ENCODE results near the gene FTCD.

Gene FTCD

GRCh38 chr21:46093668-46094400 is 61.5 kb downstream of the FTCD start:
- DNase-seq (ENCODE audit: low read depth in 2 of 2) = no peak

DNA sequence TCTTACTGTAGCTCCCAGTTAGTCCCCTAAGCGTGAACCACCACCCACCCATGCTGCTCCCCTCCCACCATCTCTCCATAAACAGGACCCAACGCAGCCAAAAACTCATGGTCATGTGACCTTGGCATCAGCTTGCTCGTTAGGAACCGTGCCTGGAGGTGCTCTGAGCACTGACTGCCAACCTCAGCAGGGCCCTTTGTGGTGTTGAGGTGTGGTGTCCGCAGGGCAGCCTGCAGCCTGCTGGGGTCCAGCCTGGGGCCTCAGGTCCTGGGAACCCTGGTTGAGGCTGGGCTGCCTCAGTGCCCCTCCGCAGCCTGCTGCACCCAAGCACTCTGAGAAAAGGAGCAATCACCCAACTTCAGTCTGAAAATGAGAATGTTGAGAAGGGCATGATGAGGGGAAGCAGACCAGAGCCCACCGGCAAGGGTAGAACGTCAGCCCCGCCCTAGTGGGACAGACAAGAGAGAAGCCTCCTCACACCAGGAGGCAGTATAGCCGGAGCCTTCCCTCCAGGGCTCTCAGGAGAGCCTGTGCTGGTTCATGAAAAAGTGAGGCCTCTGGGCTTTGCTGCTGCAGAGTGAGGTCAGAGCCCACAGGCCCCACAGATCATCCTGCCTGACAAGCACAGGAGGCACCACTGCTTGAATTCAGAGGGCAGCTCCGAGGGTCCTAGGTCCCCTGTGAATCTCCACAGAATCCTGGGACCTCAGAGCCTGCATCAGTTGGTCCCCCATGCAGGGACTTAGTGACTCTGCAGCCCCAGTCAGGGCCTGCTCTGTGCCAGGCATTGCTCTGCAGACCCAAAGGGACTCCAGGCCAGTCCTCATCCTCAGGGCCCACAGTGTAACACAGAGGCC is 62.3 kb downstream of the FTCD start:
- DNase-seq (ENCODE audit: low read depth in 2 of 2) = no peak

DNA sequence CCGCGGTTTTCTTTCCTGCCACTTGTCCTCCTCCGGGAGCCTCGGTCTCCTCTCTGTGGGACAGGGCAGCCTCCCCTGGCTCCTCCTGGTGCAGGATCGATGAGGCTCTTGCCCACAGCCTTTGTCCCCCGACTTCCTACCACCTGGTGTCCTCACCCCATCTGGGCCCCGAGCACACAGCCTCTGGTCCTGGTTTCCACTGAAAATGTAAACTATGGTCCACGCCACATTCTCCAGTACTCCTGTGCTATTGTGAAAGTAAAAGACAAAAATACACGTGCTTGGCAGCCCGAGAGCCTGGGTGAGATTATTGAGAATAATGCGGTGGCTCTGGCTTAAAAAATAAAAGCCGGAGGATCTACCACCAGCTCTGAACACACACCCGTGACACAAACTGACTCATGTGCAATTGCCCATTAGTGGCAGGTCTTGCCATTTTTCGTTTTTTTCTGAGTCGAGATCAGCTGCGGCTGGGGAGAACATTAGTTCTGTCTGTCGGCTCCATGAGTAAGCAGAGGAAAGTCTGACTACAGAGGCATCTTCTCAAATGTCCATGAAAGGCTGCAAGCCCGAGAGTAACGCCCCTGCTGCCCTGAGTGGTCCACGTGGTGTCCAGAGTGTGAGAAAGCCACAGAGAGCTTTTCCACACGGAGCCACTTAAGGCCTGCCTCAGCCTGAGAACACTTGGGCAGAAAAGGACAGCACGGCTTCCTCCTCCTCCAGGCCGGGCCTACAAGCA is 63.2 kb downstream of the FTCD start:
- DNase-seq (ENCODE audit: low read depth in 2 of 2) = no peak

DNA sequence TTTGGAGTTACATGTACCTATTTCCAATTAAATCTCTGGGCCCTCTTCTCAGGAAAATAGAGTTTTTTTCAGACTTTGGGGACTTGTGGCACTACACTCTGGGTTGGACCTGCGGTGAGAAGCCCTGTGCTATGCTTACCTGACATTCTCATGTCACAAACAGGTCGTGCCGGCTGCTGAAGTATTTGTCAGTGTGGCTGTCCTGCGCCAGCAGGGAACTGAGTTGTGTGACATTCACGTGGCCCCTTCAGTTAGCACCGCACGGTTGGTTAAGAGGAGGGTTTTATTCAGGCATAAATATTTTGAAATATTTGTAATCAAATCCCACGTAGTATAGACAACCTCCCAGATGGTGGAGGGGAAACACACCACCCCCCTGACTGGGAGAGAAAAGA is 63.8 kb downstream of the FTCD start:
- no peak for DNase-seq (ENCODE audit: low read depth in 2 of 2)

DNA sequence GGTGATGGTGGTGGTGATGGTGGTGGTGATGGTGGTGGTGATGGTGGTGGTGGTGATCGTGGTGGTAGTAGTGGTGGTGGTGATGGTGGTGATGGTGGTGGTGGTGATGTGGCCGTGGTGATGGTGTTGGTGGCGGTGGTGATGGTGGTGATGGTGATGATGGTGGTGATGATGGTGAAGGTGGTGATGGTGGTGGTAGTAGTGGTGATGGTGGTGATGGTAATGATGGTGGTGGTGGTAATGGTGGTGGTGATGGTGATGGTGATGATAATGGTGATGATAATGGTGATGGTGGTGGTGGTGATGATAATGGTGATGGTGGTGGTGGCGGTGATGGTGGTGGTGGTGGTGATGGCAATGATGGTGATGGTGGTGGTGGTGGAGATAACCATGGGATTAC is 64.3 kb downstream of the FTCD start:
- no peak for DNase-seq (ENCODE audit: low read depth in 2 of 2)

DNA sequence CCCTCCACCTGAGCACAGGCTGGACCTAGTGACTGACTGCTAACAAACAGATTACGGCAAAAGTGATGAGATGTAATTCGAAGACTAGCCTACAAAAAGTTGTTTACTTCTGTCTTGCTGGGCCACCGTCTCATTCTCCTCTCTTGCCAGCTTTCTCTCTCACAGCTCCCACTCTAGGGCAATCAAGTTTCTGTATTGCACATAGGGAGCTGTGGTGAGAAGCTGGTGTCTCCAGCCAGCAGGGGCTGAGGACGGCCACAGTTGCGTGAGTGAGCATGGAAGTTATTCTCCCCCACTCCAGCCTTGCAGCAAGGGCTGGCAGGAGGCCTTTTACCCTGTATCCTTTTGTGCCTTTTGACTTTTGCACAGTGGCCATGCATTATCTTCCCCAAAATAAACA is 66.1 kb downstream of the FTCD start:
- DNase-seq (ENCODE audit: low read depth in 2 of 2) = no peak

DNA sequence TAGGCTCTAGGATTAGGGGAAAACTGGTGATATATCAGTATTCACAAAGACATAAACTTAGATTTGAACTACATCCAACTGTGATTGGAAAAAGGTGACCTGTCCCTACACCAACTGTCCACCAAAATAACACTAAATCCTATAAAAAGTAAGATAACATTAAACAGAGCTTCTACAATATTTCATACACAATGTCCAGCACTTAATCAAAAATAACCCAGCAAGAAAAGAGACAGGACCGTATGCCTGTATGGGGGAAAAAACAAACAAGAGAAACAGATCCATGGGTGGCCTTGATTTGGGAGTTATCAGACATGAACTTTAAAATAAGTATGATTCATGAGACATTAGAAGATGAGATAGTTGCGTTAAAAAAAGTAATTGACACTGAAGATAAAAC is 67.2 kb downstream of the FTCD start:
- DNase-seq (ENCODE audit: low read depth in 2 of 2) = no peak

- no peak for DNase-seq (ENCODE audit: low read depth in 2 of 2)
Observed at GRCh38 chr21:46087641-46088040, 67.7 kb downstream of the FTCD start.
